ENCODE results near the gene ADAMTS9.

The ADAMTS9 gene

GRCh38 chr3:64571982-64572381 lies 115.8 kb downstream of the ADAMTS9 start:
- DNase-seq (ENCODE audit: low read depth): no peak
- no peak for TF ChIP-seq CTCF (IDR thresholded peaks at IDR 0.05; ENCODE audit: control insufficient read depth, extremely low read depth, insufficient read depth)
- no peak overlapping the region for H3K4me3 ChIP-seq (ENCODE audit: low read depth, low read length)

GRCh38 chr3:64568895-64569517 lies 118.8 kb downstream of the ADAMTS9 start:
- DNase-seq (ENCODE audit: low read depth): no peak
- H3K4me3 ChIP-seq (ENCODE audit: low read depth, low read length): no peak overlapping the region
- TF ChIP-seq CTCF (IDR thresholded peaks at IDR 0.05; ENCODE audit: control insufficient read depth, extremely low read depth, insufficient read depth): no peak

GRCh38 chr3:64566859-64567258 lies 120.9 kb downstream of the ADAMTS9 start:
- no peak for TF ChIP-seq CTCF (IDR thresholded peaks at IDR 0.05; ENCODE audit: control insufficient read depth, extremely low read depth, insufficient read depth)
- no peak for DNase-seq (ENCODE audit: low read depth)
- H3K4me3 ChIP-seq (ENCODE audit: low read depth, low read length): no peak overlapping the region

- DNase-seq (ENCODE audit: low read depth): no peak
- H3K4me3 ChIP-seq (ENCODE audit: low read depth, low read length): no peak overlapping the region
- no peak for TF ChIP-seq CTCF (IDR thresholded peaks at IDR 0.05; ENCODE audit: control insufficient read depth, extremely low read depth, insufficient read depth)
These were observed 124.0 kb downstream of the ADAMTS9 start for GRCh38 chr3:64563751-64564150.

- H3K4me3 ChIP-seq (ENCODE audit: low read depth, low read length): no peak overlapping the region
- TF ChIP-seq CTCF (IDR thresholded peaks at IDR 0.05; ENCODE audit: control insufficient read depth, extremely low read depth, insufficient read depth): no peak
- DNase-seq (ENCODE audit: low read depth): no peak
These were observed 125.9 kb downstream of the ADAMTS9 start for GRCh38 chr3:64561868-64562267.

- no peak for DNase-seq (ENCODE audit: low read depth)
- no peak for TF ChIP-seq CTCF (IDR thresholded peaks at IDR 0.05; ENCODE audit: control insufficient read depth, extremely low read depth, insufficient read depth)
- H3K4me3 ChIP-seq (ENCODE audit: low read depth, low read length): no peak overlapping the region
These were observed 126.4 kb downstream of the ADAMTS9 start for GRCh38 chr3:64561325-64561843.

- no peak overlapping the region for H3K4me3 ChIP-seq (ENCODE audit: low read depth, low read length)
- DNase-seq (ENCODE audit: low read depth): no peak
- TF ChIP-seq CTCF (IDR thresholded peaks at IDR 0.05; ENCODE audit: control insufficient read depth, extremely low read depth, insufficient read depth): no peak
These were observed 127.0 kb downstream of the ADAMTS9 start for GRCh38 chr3:64560791-64561190.

Measured in LNCaP clone FGC (cell line).